Cardiac muscle cell (in vitro differentiated cells and primary cell): ENCODE data around the gene DRAXIN. TPM values are rescaled to one million over a fixed set of nuclear protein-coding genes. Genes with fewer than 3 reads are reported as not detected.

Experiments used
- DNase-seq, 2 donors: peaks; one replicate each; pipeline versions ENCODE4 v3.0.0 to v3.0.0-alpha.2; 2010 to 2017; ENCODE audit warnings: low read depth in 1 of 2, low spot score in 1 of 2
- H3K27ac ChIP-seq: fragments of 200-600 bp; sonication (generic); 2 replicates; pipeline ENCODE4 v1.5.1; 2016
- H3K27me3 ChIP-seq: fragments of 200-600 bp; sonication (generic); 2 replicates; pipeline ENCODE4 v1.6.0; 2016; ENCODE audit warnings: control low read depth
- H3K36me3 ChIP-seq: fragments of 200-600 bp; sonication (generic); 2 replicates; pipeline ENCODE4 v1.5.1; 2016; ENCODE audit warnings: control low read depth
- H3K4me1 ChIP-seq: fragments of 200-600 bp; sonication (generic); 2 replicates; pipeline ENCODE4 v1.8.1; 2017; ENCODE audit warnings: low read depth, mild to moderate bottlenecking, mixed run types
- H3K4me3 ChIP-seq: fragments of 200-600 bp; sonication (generic); 2 replicates; pipeline ENCODE4 v1.5.1; 2016; ENCODE audit warnings: mild to moderate bottlenecking
- H3K9me3 ChIP-seq: fragments of 200-600 bp; sonication (generic); 2 replicates; pipeline ENCODE4 v1.5.1; 2017; ENCODE audit warnings: low read depth, mild to moderate bottlenecking, control low read depth
- CTCF ChIP-seq: IDR thresholded peaks from 2 replicates; pipeline ENCODE4 v1.5.1; 2012; ENCODE audit warnings: low read depth, mild to moderate bottlenecking, low read length
- polyA plus RNA-seq: library from polyadenylated mRNA; unstranded; fragments of >200 nt; fragmentation: Nextera tagmentation; extraction: Ambion mirVana; gene quantifications from 2 replicates; pipeline ENCODE4 v1.2.1, GENCODE V29; 2016
- total RNA-seq: library from RNA; depleted of rRNA; stranded (reverse); fragments of >200 nt; gene quantifications from 2 replicates; pipeline ENCODE4 v1.2.3, GENCODE V29; 2016

DRAXIN gene
- total and polyA plus RNA-seq, 2 experiments from 2014 or later: 0.36 TPM; not detected in 1

- Histone ChIP-seq H3K9me3 (no peaks in the 10 kb centered on the region), H3K4me1 (no peaks in the 10 kb centered on the region), H3K4me3 (no peak overlapping the region), H3K36me3 (no peaks in the 10 kb centered on the region), H3K27me3 (peaks cover 10% of the 10 kb centered on the region), H3K27ac (no peak overlapping the region)
- peak; percentile 80 to 89 for DNase-seq
- peak; percentile 81 for TF ChIP-seq CTCF
Measured at GRCh38 chr1:11645670-11646265, 45.7 kb upstream of the DRAXIN start.

- no peak overlapping the region for H3K27ac ChIP-seq
- H3K4me1 ChIP-seq: no peaks in the 10 kb centered on the region
- peaks cover 15% of the 10 kb centered on the region for H3K27me3 ChIP-seq
- no peaks in the 10 kb centered on the region for H3K9me3 ChIP-seq
- TF ChIP-seq CTCF: no peak
- H3K4me3 ChIP-seq: no peak overlapping the region
- DNase-seq: no peak
- no peaks in the 10 kb centered on the region for H3K36me3 ChIP-seq
Measured at GRCh38 chr1:11646317-11646716, 45.2 kb upstream of the DRAXIN start.

GRCh38 chr1:11647333-11647732 lies 44.2 kb upstream of the DRAXIN start:
- no peak for DNase-seq

GRCh38 chr1:11648039-11648438 lies 43.5 kb upstream of the DRAXIN start:
- Histone ChIP-seq H3K27me3 (peaks cover 22% of the 10 kb centered on the region), H3K4me3 (no peak overlapping the region), H3K4me1 (no peaks in the 10 kb centered on the region), H3K27ac (no peak overlapping the region), H3K9me3 (no peaks in the 10 kb centered on the region), H3K36me3 (no peaks in the 10 kb centered on the region)
- no peak for TF ChIP-seq CTCF
- no peak for DNase-seq

More at GRCh38 chr1:11647333-11647732, 44.2 kb upstream of the DRAXIN start:
- TF ChIP-seq CTCF: no peak
- no peaks in the 10 kb centered on the region for H3K4me1 ChIP-seq
- H3K36me3 ChIP-seq: no peaks in the 10 kb centered on the region
- peaks cover 20% of the 10 kb centered on the region for H3K27me3 ChIP-seq
- no peaks in the 10 kb centered on the region for H3K9me3 ChIP-seq
- no peak overlapping the region for H3K27ac ChIP-seq
- H3K4me3 ChIP-seq: no peak overlapping the region

- H3K27me3 ChIP-seq: peaks cover 22% of the 10 kb centered on the region
- no peak for DNase-seq
- H3K9me3 ChIP-seq: no peaks in the 10 kb centered on the region
- H3K4me3 ChIP-seq: no peak overlapping the region
- H3K36me3 ChIP-seq: no peaks in the 10 kb centered on the region
- no peaks in the 10 kb centered on the region for H3K4me1 ChIP-seq
- TF ChIP-seq CTCF: no peak
- H3K27ac ChIP-seq: no peak overlapping the region
Measured at GRCh38 chr1:11648732-11649158, 42.8 kb upstream of the DRAXIN start.
